Measurements from ENCODE around the gene GALNT2. TPM values are rescaled to one million over a fixed set of nuclear protein-coding genes. Genes with fewer than 3 reads are reported as not detected.

The GALNT2 gene
- total and polyA plus RNA-seq, 9 of the 15 experiments (the other 6 are each of a cell fraction or from before 2014, with no cell fraction given) = 1.6 to 106 (median 51.9) TPM

DNA sequence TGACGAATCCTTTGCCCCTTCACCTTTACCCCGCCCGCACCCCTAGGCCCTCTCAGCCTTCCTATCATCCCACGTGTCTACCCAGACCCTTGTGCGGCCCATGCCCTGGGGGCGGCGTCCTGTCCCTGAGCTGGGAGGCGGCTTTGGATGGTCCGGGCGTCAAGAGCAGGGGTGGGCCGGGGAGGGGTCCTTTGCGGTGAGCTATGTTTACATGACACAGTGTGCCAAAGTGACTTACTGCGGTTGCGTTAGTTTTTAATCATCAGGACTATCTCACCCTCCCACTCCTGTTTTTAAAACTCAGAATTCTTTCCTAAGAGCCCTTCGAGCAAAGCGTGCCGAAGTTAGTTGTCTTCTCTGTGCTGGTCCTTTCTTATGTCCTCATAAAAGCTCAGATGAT is 214.5 kb downstream of the GALNT2 start:
- intact Hi-C loops (cut with micrococcal nuclease) = no loop called here
- ChIA-PET CTCF (ENCODE audit: low intra/inter-chr PET ratio) (no interaction called here), POLR2A (no interaction called here)
- WGBS (ENCODE audit: insufficient coverage, low coverage, missing lambda C conversion rate) = 73% methylated on average over 14 of the region's 17 CpGs
- no TSS peak for BruUV-seq (replicated peaks)
- peaks cover 9% of the 10 kb centered on the region for H4K20me1 ChIP-seq (replicated peaks; ENCODE audit: control insufficient read depth, insufficient read depth, low read length)
- FAIRE-seq (peak; percentile 40), DNase-seq (ENCODE audit: extremely low read depth in 1 of 4, low spot score in 3 of 4) (no peak), ATAC-seq (no peak)
- H3K79me2 ChIP-seq (ENCODE audit: control insufficient read depth, insufficient read depth, low read length) = no peaks in the 10 kb centered on the region
- in situ Hi-C loops (cut with MboI) = no loop called here
- H3K4me2 ChIP-seq (ENCODE audit: insufficient read depth, low read length) = no peak overlapping the region
- H3K9me3 ChIP-seq (replicated peaks; ENCODE audit: control insufficient read depth, insufficient read depth, low read depth, low read length) = no peaks in the 10 kb centered on the region
- no peak overlapping the region for H2AFZ ChIP-seq (ENCODE audit: low read depth, low read length)
- no peak for TF ChIP-seq ESRRB (CRISPR knock-in tag; IDR thresholded peaks at IDR 0.05; ENCODE audit: borderline replicate concordance)
- TF ChIP-seq RBM22 (IDR thresholded peaks at IDR 0.05; ENCODE audit: low read depth, low read length, poor library complexity, severe bottlenecking) = peak; percentile 10
- TF ChIP-seq KDM4B (IDR thresholded peaks at IDR 0.05; ENCODE audit: borderline replicate concordance in 2 of 2, low read depth in 1 of 2) = no peak
- TF ChIP-seq ZBTB7A (IDR thresholded peaks at IDR 0.05; ENCODE audit: borderline replicate concordance, control insufficient read depth, low read depth, low read length) = peak; percentile 43; the same call in 1 of the 2 replicates
- TF ChIP-seq POLR2H (tag; IDR thresholded peaks at IDR 0.05; ENCODE audit: low read depth) = no peak
- TF ChIP-seq, protein P1, sequence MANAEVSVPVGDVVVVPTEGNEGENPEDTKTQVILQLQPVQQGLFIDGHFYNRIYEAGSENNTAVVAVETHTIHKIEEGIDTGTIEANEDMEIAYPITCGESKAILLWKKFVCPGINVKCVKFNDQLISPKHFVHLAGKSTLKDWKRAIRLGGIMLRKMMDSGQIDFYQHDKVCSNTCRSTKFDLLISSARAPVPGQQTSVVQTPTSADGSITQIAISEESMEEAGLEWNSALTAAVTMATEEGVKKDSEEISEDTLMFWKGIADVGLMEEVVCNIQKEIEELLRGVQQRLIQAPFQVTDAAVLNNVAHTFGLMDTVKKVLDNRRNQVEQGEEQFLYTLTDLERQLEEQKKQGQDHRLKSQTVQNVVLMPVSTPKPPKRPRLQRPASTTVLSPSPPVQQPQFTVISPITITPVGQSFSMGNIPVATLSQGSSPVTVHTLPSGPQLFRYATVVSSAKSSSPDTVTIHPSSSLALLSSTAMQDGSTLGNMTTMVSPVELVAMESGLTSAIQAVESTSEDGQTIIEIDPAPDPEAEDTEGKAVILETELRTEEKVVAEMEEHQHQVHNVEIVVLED (CRISPR knock-in tag; IDR thresholded peaks at IDR 0.05) = no peak
- no peak for TF ChIP-seq HNRNPK (IDR thresholded peaks at IDR 0.05; ENCODE audit: low read depth, low read length, poor library complexity, severe bottlenecking)
- 0 out of 2 replicates have a peak, but pooled peaks have one; percentile 19 for TF ChIP-seq POLR2G (IDR thresholded peaks at IDR 0.05; ENCODE audit: low read depth, low read length)
- no peak for TF ChIP-seq ZNF133 (CRISPR knock-in tag; IDR thresholded peaks at IDR 0.05)
- no peak for TF ChIP-seq ZC3H8 (IDR thresholded peaks at IDR 0.05)
- no peak for TF ChIP-seq ZC3H4 (CRISPR knock-in tag; IDR thresholded peaks at IDR 0.05; ENCODE audit: borderline replicate concordance)
- peaks cover 0 to 20% of the 10 kb centered on the region in 2 experiments; a peak in 2 of 5 replicates for H3K4me1 ChIP-seq (replicated peaks in 1 of 2; ENCODE audit: control insufficient read depth in 2 of 2, insufficient read depth in 2 of 2, low read length in 2 of 2)
- no peak overlapping the region for H3K27ac ChIP-seq (ENCODE audit: extremely low read depth, low read depth, low read length)
- H3K36me3 ChIP-seq (ENCODE audit: control insufficient read depth, insufficient read depth, low read length) = peaks cover 40% of the 10 kb centered on the region; the same call in 2 of the 3 replicates
- H3K9me1 ChIP-seq (ENCODE audit: control insufficient read depth, insufficient read depth, low read length) = peaks cover 4% of the 10 kb centered on the region
- peaks cover 0 to 8% of the 10 kb centered on the region in 2 experiments; a peak in 2 of 5 replicates for H3K27me3 ChIP-seq (ENCODE audit: control insufficient read depth in 2 of 2, insufficient read depth in 2 of 2, low read length in 2 of 2)
- no peak overlapping the region for H3K9ac ChIP-seq (ENCODE audit: insufficient read depth in 1 of 2, low read depth in 2 of 2, low read length in 2 of 2)
- H3K4me3 ChIP-seq = no peak overlapping the region

Measured in K562 (cell line).